NCI-H69 (cell line): ENCODE results near the gene MMP15.

Source experiments
- DNase-seq: peaks from one replicate; lab custom pipeline; 2025; lab: John Stamatoyannopoulos, UW

Gene MMP15

GRCh38 chr16:58019866-58020538, 5.6 kb upstream of the MMP15 start:
- DNase-seq, result no peak

GRCh38 chr16:58020628-58021521, 4.7 kb upstream of the MMP15 start:
- peak; percentile 33 for DNase-seq

DNA sequence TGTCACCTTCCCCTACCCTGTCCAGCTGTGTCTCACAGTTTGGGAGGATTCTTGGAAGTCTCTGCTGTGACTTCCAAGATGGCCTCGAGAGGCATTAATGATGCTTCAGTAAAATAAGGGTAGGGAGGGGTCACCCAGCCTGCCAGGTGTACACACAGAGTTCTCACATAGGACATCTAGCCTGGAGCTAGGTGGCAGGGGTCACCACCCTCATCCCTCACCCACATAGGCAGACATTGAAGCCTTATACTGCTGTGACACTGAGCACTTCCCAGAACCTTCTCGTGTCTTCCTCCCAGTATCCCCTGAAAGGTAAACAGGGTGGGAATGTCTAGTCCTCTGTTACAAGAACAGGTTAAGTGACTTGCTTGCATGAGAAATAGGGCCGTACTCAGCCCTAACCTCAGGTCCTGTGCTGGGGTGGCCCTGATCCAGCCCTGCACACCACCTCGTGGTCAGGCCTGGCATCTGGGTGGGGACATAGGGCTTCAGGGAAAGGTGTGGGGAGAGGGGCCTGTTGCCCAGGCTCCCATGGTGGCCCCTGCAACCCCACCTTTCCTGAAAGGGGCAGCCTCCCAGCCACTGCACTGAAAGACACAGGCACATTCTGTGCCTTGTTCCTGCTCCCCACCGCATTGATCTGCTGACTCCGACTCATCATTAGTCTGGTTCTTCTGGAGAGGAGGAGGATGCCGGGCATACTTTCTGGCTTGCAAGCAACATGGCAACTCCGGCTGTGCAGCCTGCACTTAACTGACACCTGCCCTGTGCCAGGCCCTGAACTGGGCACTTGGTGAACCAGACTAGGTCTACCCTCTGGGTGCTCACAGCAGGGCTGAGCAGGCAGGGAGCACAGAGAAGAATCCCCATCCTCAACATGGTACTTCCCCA, 3.6 kb upstream of the MMP15 start:
- no peak for DNase-seq

DNA sequence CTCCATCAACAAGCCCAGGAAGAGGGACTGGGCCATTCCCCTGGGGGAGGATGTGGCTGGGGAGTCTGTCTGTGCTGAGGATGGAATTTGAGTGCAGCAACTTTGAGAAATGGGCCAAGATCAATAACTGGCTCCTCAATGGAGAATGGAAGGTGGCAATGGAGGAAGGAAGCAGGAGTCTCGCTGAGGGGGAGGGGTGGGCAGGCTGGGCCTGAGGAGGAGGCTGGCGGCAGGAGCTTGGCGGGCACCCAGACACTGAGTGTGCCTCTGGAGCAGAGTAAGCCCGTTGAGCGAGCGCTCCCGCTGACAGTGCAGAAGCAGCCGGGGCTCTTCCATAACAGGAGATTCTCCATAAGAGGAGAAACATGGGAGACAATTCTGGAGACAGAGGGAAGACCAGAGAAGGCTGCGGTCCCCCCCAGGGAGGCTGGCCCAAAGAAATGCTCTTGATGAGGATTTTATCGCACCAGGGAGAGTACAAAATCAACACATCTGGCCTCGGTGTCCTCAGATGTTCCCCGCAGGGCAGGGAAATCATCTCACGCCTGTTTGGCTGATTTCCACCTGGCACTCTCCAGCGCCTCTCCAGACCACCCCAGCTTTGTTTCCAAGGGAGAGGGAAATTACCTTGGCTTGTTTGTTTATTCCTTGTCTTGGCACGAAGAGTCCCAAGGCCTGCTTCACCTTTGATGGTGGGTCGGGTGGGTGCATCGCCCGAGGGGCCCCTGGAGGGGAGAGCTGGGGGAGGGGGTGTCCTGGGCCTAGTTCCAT, 2.8 kb upstream of the MMP15 start:
- DNase-seq, result peak; percentile 91

DNA sequence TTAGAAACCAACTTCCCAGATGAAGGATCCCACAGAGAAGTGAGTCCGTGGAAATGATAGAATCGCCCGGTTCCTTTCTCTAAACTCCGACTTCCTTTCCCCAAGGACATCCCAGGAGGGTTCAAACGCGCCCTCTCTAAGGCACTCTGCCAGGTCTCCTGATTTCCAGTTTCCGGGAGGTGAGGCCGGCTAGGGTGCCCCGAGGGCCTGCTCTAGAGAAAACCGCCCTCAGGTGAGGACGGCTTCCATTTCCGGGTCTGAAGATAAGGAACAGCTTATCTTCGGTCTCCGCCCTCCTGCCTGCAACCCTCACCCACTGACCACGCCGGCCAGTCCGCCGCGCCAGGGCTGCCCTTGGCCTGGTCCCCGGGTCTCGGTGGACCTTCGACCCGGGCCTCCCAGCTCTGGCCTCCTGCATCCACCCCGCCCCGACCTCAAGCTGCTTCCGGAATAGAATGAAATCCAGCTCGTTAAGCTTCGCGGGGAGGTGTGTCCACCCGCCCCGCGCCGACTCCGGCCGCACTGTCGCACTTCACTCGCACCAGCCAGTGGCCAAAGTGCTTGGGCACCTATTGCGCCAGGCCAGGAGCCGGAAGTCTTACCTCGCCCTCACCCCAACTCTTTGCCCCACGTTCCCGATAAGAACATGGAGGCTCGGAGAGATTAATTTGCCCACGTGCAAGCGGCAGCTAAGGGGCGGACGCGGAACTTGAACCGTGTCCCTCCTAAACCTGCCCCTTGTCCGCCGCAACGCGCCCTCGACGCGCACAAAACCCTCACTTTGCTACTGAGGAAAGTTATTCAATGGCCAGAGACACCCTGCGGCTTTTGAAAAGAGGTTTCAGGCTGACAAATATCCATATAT, 836 bp upstream of the MMP15 start:
- DNase-seq, result no peak

DNA sequence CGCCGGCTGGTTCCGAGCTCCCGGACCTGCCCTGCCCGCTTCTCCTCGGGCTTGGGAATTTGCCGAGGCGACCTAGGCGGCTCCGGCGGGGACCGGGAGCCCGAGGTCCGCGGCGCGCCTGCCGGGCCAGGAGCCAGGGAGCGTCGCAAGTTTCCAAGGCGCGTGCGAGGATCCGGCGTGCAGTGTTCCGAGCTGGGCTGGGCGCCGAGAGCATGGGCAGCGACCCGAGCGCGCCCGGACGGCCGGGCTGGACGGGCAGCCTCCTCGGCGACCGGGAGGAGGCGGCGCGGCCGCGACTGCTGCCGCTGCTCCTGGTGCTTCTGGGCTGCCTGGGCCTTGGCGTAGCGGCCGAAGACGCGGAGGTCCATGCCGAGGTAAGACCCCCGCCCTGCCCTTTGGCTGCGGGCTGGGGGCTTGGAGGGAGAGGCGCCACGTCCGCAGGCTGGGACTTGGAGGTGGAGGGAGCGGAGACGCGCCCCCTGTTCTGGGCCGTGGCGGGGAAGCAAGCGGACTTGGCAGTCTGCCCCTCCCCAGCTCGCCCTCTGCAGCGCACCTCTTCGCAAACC, 668 bp downstream of the MMP15 start:
- peak; percentile 44 for DNase-seq

- DNase-seq, result peak; percentile 41
Observed at GRCh38 chr16:58026705-58027160, 1.2 kb downstream of the MMP15 start.

GRCh38 chr16:58027161-58027915, 1.8 kb downstream of the MMP15 start:
- peak; percentile 75 for DNase-seq

- no peak for DNase-seq
Observed at GRCh38 chr16:58027916-58028455, 2.4 kb downstream of the MMP15 start.

GRCh38 chr16:58028541-58029070, 3.1 kb downstream of the MMP15 start:
- DNase-seq, result peak; percentile 30

GRCh38 chr16:58029410-58029809, 3.9 kb downstream of the MMP15 start:
- no peak for DNase-seq

DNA sequence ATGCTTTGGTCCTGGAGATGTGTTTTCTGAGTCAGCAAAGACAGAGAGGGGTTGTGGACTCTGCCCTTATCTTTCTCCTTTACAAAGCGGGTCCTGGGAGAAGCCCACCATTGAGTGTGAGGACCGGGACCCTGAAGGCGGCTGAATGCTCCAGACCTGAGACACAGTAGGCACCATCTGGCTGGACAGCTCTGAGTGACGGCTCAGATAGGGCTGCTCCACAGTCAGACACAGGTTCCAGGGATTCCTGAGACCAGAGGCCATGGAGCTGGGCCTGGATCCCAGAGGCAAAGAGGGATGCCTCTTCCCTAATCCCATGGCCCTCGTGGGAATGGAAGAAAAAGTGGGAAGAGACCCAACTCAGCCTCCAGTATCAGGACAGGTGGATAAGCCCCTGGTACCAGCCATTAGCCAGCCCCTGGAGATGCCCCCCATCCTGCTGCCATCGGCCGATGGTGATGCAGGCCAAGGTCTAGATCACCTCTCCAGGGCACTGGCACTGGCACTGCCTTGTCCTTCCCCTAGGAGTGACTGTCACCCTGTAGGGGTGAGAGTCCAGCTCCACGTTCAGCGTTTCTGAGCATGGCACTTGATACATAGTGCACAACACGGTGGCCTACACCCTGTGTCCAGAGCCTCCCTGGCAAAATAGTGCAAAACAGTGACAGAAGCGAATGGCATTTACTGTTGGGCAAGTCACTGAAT, 4.7 kb downstream of the MMP15 start:
- DNase-seq, result no peak

DNA sequence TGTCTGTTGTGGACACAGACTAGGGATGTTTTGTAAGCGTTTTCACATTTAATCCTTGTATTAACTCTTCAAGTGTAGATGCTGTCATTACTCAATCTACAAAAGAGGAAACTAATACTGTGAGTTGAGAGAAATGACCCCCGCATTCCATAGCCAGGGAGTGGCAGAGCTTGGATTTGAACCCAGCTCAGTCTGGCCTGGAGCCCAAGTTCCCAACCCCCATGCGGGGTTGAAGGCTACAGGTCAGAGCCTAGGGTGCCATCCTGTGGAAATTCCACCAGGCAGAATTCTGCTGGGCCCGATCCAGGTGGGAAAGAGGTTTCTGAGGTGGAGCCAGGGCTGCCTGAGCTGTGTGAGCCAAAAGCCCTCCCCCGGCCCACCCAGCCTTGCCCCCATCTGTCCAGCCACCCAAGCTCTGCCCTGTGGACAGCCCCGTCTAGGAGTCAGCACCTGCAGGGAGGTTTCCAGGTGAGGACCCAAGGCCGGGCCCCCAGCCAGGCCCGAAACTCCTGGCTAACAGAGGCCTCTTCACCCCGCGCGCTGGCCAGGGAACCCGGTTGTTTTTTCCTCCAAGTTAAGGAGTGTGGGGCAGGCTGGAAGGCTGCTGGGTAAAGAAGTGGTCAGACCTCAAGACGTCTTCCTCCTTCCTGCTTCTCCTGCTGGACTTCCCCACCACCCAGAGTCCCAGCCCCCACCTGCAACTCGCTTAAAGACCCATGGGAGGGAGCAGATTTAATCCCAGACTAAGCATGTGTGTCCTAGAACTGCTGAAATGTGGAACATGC, 5.7 kb downstream of the MMP15 start:
- no peak for DNase-seq

DNA sequence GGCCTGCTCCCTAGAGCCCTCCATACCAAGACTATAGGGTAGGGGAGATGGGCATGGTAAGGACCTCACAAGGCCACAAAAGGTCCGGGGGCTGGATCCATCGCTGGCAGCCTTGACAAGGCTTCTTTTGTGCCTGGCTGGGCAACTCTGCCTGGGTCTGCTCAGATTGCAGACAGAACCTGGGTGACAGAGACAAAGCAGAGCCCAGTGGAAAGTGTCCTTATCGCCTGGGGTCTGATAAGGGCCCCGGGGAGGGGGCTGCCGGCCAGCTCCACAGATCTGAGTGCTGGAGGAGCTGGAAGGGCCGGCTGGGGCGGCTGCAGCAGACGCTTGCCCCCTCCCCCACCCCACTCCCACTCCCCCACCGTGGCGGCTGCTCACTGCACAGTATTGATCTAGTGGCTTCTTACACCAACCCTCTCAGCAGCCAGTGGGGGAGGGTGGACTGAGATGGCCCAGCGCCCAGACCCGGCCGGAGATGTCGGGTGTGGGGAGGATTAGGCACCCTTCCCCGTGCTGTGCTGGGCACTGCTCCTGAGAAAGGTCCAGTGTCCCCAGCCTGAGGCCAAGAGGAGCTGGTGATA, 7.2 kb downstream of the MMP15 start:
- DNase-seq, result no peak

DNA sequence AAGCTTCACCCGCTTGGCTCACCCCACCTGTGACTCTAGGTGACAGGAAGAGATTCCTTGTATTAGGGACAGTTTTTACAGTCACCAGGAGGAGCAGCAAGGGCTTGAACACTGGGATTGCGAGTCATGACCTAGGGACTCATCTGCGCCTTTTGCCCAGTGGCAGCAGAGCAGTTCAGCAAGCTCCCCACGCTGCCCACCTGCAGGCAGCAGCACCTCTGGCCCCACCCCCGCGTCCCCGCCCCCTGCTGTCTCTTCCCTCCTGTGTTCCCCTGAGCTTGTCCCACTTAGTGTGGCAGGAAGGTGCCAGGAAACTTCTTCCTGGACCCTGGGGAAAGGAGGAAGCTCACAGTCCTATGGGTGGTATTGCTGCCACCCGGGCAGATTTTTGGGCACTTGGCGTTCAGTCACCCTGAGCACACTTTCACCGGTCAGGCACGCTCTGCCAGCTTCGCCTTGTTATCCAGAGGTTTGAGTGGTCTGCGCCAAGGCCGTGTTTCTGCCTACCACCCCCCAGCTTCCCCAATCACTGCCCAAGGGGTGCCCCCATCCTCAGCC, 8.7 kb downstream of the MMP15 start:
- no peak for DNase-seq

GRCh38 chr16:58034774-58035173, 9.2 kb downstream of the MMP15 start:
- DNase-seq, result no peak
